Psoas muscle (tissue), 8 donors: ENCODE measurements around the gene AIF1. TPM values are rescaled to one million over a fixed set of nuclear protein-coding genes. Genes with fewer than 3 reads are reported as not detected.

Experiments used
- ATAC-seq, 4 donors: fragments of 200-7000 bp; cut with Tn5 transposase; one replicate each; pipeline ENCODE4 v1.9.1; 2020; ENCODE audit warnings: moderate library complexity in 3 of 4, mild to moderate bottlenecking in 2 of 4
- DNase-seq, 2 donors: peaks; one replicate each; pipeline ENCODE4 v3.0.0-alpha.2; 2020
- H3K27ac ChIP-seq: fragments of 200-600 bp; one replicate; pipeline ENCODE4 v1.8.0; 2022
- H3K27me3 ChIP-seq, 3 donors: fragments of 200-600 bp in 1 of 3; one replicate each; pipeline versions ENCODE4 v1.6.1 to v1.8.0; 2013 to 2022; ENCODE audit warnings: low read length in 2 of 3, mild to moderate bottlenecking in 2 of 3, moderate library complexity in 1 of 3; ENCODE audit not compliant: insufficient read depth in 3 of 3
- H3K36me3 ChIP-seq, 2 donors: fragments of 200-600 bp in 1 of 2; one replicate each; pipeline versions ENCODE4 v1.6.1 to v1.8.0; 2013 to 2022; ENCODE audit warnings: low read depth in 1 of 2, mild to moderate bottlenecking in 1 of 2, moderate library complexity in 1 of 2; ENCODE audit not compliant: insufficient read depth in 1 of 2
- H3K4me1 ChIP-seq: fragments of 200-600 bp; one replicate; pipeline ENCODE4 v1.8.0; 2022
- H3K4me3 ChIP-seq: fragments of 200-600 bp; one replicate; pipeline ENCODE4 v1.8.0; 2022; ENCODE audit warnings: mild to moderate bottlenecking
- H3K9me3 ChIP-seq: fragments of 200-600 bp; one replicate; pipeline ENCODE4 v1.8.0; 2022
- CTCF ChIP-seq: fragments of 200-600 bp; IDR thresholded peaks from one replicate; pipeline ENCODE4 v1.8.0; 2022; ENCODE audit warnings: antibody characterized with exemption
- WGBS, 3 donors: extraction: QIAGEN DNeasy Blood & Tissue Kit; methylation state at CpG; one replicate each; pipeline versions ENCODE4 v1.1.6 to v1.1.7; 2013; 5-methylcytosine and 5-hydroxymethylcytosine counted together
- intact Hi-C, 2 donors: fragments of 100-400 bp; cut with DNase I; formaldehyde crosslinking; loops; one replicate each; pipeline versions ENCODE4 v1.11.0 to v1.14.2; 2022
- polyA plus RNA-seq, 3 donors: library from polyadenylated mRNA; stranded (reverse); fragments of 200-250 nt; gene quantifications; one replicate each; pipeline ENCODE4 v1.2.3, GENCODE V29; 2013
- total RNA-seq, 4 donors: library from RNA; stranded (reverse); fragmentation: NEBNext Ultra II Directional in 2 of 4; extraction: Animal tissue kit (Norgen Biotek cat#: 25700) in 2 of 4; gene quantifications; one replicate each; pipeline versions ENCODE4 v1.2.1 to v1.2.4, GENCODE V29; 2021 to 2023
- donor health status: healthy with polysubstance abuse.
- donor health status: DM: no; HTN: no; CAD: no; lungs with moderate emphysema.
- donor health status: Bipolar disorder and iron deficiency.
- donor health status: healthy.
- donor health status: DM: yes; HTN: yes; CAD: no.
- donor health status: DM: no; HTN: no; CAD: no.
- donor health status: DM: no; HTN: no; CAD: no.
- donor health status: DM: yes; HTN: yes; CAD: no.

AIF1 gene
- total and polyA plus RNA-seq, 7 donors = 2.6 to 11.3 (median 4.9) TPM

- ATAC-seq = no peak
- Histone ChIP-seq H3K4me1 (peaks cover 52% of the 10 kb centered on the region), H3K36me3 (peaks cover 3 to 36% of the 10 kb centered on the region in 2 donors), H3K27me3 (no peaks in the 10 kb centered on the region), H3K27ac (peak overlapping the region; percentile 94), H3K4me3 (peak overlapping the region; percentile 79), H3K9me3 (no peaks in the 10 kb centered on the region)
- no peak for DNase-seq
- TF ChIP-seq CTCF = no peak
- WGBS, 3 donors = 78 to 81% (median 78%) methylated on average over 12 of the region's 12 CpGs
- intact Hi-C loops = loop anchor here in 1 of 2 donors (5.0 kb wide), 1 partner anchor 114 kb away; the partner anchor contains the start of genes ATP6V1G2 and NFKBIL1
Measured at GRCh38 chr6:31661262-31662123, 46.5 kb downstream of the AIF1 start.

GRCh38 chr6:31662124-31662723 is 47.2 kb downstream of the AIF1 start:
- no peak overlapping the region for H3K4me3 ChIP-seq
- DNase-seq (no peak), ATAC-seq (no peak)
- no peak for TF ChIP-seq CTCF
- no peak overlapping the region for H3K27ac ChIP-seq
- intact Hi-C loops = loop anchor here in 1 of 2 donors (5.0 kb wide), 1 partner anchor 115 kb away; the partner anchor contains the start of genes ATP6V1G2 and NFKBIL1
- 89 to 91% (median 90%) methylated on average over 11 to 12 of the region's 12 CpGs for WGBS, 3 donors
- no peaks in the 10 kb centered on the region for H3K9me3 ChIP-seq
- peaks cover 3 to 35% of the 10 kb centered on the region in 2 donors for H3K36me3 ChIP-seq
- H3K4me1 ChIP-seq = peaks cover 59% of the 10 kb centered on the region
- no peaks in the 10 kb centered on the region for H3K27me3 ChIP-seq

GRCh38 chr6:31663126-31663960 is 48.3 kb downstream of the AIF1 start:
- TF ChIP-seq CTCF = no peak
- ATAC-seq (no peak), DNase-seq (no peak)
- Histone ChIP-seq H3K9me3 (no peaks in the 10 kb centered on the region), H3K4me3 (peak overlapping the region; percentile 91), H3K27me3 (no peaks in the 10 kb centered on the region), H3K36me3 (peaks cover 5 to 43% of the 10 kb centered on the region in 2 donors), H3K4me1 (peaks cover 58% of the 10 kb centered on the region), H3K27ac (peak overlapping the region; percentile 97)
- 51 to 57% (median 51%) methylated on average over 9 of the region's 9 CpGs for WGBS, 3 donors
- intact Hi-C loops = loop anchor here in 1 of 2 donors (5.0 kb wide), 1 partner anchor 116 kb away; the partner anchor contains the start of genes ATP6V1G2 and NFKBIL1

GRCh38 chr6:31663961-31664789 is 49.1 kb downstream of the AIF1 start:
- Histone ChIP-seq H3K4me1 (peaks cover 50% of the 10 kb centered on the region), H3K27me3 (no peaks in the 10 kb centered on the region), H3K4me3 (peak overlapping the region; percentile 91), H3K9me3 (no peaks in the 10 kb centered on the region), H3K36me3 (peaks cover 12 to 51% of the 10 kb centered on the region in 2 donors), H3K27ac (peak overlapping the region; percentile 97)
- intact Hi-C loops = loop anchor here in 1 of 2 donors (5.0 kb wide), 1 partner anchor 117 kb away; the partner anchor contains the start of genes ATP6V1G2 and NFKBIL1
- DNase-seq = peak; percentile 46 to 72
- no peak for TF ChIP-seq CTCF
- ATAC-seq = peak in 3 of 4 donors; percentile 12 to 37 (median 19)
- WGBS, 3 donors = 10 to 13% (median 12%) methylated on average over 17 of the region's 17 CpGs
